ENCODE measurements around the gene SLC34A3. TPM values are rescaled to one million over a fixed set of nuclear protein-coding genes. Genes with fewer than 3 reads are reported as not detected.

The SLC34A3 gene
- total and polyA plus RNA-seq, 2 donors (not counting 1 experiment from before 2014, with no cell fraction given): not detected

DNA sequence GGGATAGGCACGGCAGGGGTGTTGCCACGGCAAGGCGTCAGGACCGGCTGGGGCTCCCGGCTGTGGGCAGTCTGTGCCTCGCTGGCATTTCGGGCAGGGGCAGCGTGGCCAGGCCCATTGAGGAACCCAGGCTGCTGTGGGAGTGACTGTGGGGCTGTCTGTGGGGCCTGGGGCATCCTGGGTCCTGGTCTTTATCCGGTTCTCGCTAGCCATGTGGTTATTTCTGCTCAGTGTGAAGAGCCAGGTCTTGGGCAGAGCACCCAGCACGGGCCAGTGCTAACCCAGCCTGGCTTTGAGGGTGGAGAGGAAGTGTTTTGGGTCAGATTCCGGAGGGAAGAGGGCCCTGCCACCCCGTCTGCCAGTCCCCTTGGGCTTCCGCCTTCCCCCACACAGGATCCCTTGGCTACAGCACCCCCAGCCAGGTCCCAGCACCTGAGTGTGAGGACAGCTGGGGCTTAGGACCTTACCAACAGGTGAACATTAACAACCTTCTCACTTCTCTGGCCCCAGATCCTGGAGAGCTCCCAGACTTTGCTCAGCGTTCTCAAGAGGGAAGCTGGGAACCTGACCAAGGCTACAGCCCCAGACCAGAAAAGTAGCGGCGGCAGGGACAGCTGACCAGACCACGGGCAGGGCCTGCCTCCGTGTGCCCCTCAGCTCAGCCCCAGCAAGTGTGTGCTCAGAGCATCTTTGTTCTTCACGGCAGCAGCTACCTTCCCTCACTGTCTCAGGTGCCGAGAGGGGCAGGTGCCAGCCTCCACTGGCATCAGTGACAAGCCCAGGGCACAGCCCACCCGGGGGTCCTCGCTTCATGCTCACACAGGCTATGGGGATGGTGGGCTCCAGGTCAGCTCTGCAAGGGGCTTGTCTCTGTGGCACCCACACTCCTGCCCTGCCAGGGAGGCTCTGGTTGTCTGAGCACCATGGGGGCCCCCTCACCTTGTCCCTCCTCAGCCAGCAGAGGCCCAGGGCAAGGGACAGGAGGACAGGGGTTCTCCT lies 41.1 kb upstream of the SLC34A3 start:
- H3K79me2 ChIP-seq (ENCODE audit: control insufficient read depth, insufficient read depth, low read length): peaks cover 86% of the 10 kb centered on the region
- H3K4me1 Mint-ChIP-seq: peaks cover 36% of the 10 kb centered on the region
- POLR2A ChIA-PET: interaction anchor here (0.7 to 2.7 kb wide), 10 partner anchors 9 to 103 kb away, joined by 3 to 21 read pairs (median 8); partner anchors contain the start of genes MAN1B1, RNF208, TOR4A and TPRN
- no peaks in the 10 kb centered on the region for H3K27me3 ChIP-seq (replicated peaks in 1 of 4; ENCODE audit: control extremely low read depth in 1 of 4, control insufficient read depth in 3 of 4, insufficient read depth in 4 of 4, low read length in 3 of 4)
- H3K27ac ChIP-seq (ENCODE audit: low read length in 2 of 2): peak overlapping the region; percentile 74 to 90
- peak overlapping the region; percentile 94 for H3K9ac ChIP-seq (ENCODE audit: low read length)
- ATAC-seq (ENCODE audit: low read depth) (no peak), DNase-seq (no peak)
- intact Hi-C loops (cut with micrococcal nuclease): loop anchor here (1.0 to 5.0 kb wide), 2 partner anchors 34 to 62 kb away; no protein-coding TSS in a partner anchor
- H3K4me3 Mint-ChIP-seq: peak overlapping the region; percentile 96
- H3K27me3 Mint-ChIP-seq: no peaks in the 10 kb centered on the region
- H3K36me3 ChIP-seq (replicated peaks in 1 of 2; ENCODE audit: control extremely low read depth in 1 of 2, control insufficient read depth in 1 of 2, extremely low read depth in 1 of 2, insufficient read depth in 2 of 2, low read length in 1 of 2): peaks cover 0 to 36% of the 10 kb centered on the region in 2 experiments
- peak overlapping the region; percentile 88 for H2AFZ ChIP-seq (ENCODE audit: insufficient read depth, low read depth, low read length, poor library complexity, severe bottlenecking)
- peaks cover 26 to 40% of the 10 kb centered on the region in 2 donors for H3K4me1 ChIP-seq (ENCODE audit: control insufficient read depth in 2 of 2, insufficient read depth in 2 of 2, low read length in 2 of 2)
- CTCF ChIA-PET: interaction anchor here (0.7 to 4.0 kb wide), 13 partner anchors 9 to 143 kb away, joined by 3 to 42 read pairs (median 3); partner anchors contain the start of genes CYSRT1, DPP7, NPDC1 and RNF224
- H3K9me3 Mint-ChIP-seq (ENCODE audit: insufficient read depth): no peaks in the 10 kb centered on the region
- TF ChIP-seq EZH2 (IDR thresholded peaks at IDR 0.05; ENCODE audit: borderline replicate concordance, insufficient read depth, low read depth, low read length, poor library complexity, severe bottlenecking): no peak
- TF ChIP-seq, protein P1, sequence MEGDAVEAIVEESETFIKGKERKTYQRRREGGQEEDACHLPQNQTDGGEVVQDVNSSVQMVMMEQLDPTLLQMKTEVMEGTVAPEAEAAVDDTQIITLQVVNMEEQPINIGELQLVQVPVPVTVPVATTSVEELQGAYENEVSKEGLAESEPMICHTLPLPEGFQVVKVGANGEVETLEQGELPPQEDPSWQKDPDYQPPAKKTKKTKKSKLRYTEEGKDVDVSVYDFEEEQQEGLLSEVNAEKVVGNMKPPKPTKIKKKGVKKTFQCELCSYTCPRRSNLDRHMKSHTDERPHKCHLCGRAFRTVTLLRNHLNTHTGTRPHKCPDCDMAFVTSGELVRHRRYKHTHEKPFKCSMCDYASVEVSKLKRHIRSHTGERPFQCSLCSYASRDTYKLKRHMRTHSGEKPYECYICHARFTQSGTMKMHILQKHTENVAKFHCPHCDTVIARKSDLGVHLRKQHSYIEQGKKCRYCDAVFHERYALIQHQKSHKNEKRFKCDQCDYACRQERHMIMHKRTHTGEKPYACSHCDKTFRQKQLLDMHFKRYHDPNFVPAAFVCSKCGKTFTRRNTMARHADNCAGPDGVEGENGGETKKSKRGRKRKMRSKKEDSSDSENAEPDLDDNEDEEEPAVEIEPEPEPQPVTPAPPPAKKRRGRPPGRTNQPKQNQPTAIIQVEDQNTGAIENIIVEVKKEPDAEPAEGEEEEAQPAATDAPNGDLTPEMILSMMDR (IDR thresholded peaks at IDR 0.05): no peak
- H3K9me3 ChIP-seq (ENCODE audit: control extremely low read depth in 1 of 3, control insufficient read depth in 2 of 3, insufficient read depth in 1 of 3, low read length in 2 of 3): peaks cover 0 to 3% (median 0%) of the 10 kb centered on the region in 3 donors
- H4K20me1 ChIP-seq (ENCODE audit: control insufficient read depth, insufficient read depth, low read length, poor library complexity, severe bottlenecking): peaks cover 54% of the 10 kb centered on the region
- 44% methylated on average over 23 of the region's 23 CpGs for WGBS (ENCODE audit: insufficient coverage)
- H3K27ac Mint-ChIP-seq: peak overlapping the region; percentile 97
- H3K4me3 ChIP-seq (ENCODE audit: control extremely low read depth in 1 of 5, extremely low read depth in 1 of 5, insufficient read depth in 1 of 5, low read depth in 2 of 5, low read length in 4 of 5): peak overlapping the region; percentile 32 to 99 (median 98)
- H3K4me2 ChIP-seq (replicated peaks; ENCODE audit: low read depth, low read length, poor library complexity, severe bottlenecking): peak overlapping the region; percentile 95

Data from B cell (primary cell).